Epidermal melanocyte (primary cell): ENCODE measurements around the gene KCTD21.

Experiments used
- DNase-seq: peaks from one replicate; pipeline ENCODE4 v3.0.0; 2011; ENCODE audit warnings: low spot score; ENCODE audit not compliant: insufficient read length

Gene KCTD21

DNA sequence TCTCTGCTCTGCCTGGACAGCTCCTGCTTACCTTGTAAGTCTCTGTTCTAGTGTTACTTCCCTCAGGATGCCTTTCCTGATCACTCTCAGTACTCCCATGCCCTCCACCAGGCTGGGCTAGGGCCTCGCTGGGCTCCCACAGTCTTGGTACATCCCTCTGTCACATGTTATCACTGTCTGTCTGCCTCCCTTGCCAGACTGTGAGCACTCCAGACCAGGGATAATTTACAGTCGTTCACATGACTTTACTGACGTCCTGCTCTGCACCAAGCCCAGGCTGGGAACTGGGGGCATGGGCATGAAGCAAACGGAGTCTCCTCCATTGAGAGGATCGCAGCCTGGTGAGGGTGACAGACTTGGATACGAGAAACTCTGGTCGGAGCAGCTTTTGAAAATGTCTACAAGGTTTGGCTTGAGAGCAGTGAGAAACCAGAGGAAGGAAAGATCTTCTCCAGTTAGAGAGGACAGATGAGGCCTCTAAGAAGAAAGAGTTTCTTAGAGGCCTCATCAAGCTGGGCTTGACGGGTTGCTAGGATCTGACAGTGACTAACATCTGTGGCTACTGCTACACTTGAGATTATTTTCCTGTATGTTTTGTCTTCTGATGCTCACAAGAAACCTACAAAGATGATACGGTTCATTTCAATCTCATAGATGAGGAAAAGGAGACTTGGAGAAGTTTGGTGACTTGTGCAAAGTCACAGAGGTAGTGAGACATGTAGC lies 12.8 kb upstream of the KCTD21 start:
- peak; percentile 76 for DNase-seq

DNA sequence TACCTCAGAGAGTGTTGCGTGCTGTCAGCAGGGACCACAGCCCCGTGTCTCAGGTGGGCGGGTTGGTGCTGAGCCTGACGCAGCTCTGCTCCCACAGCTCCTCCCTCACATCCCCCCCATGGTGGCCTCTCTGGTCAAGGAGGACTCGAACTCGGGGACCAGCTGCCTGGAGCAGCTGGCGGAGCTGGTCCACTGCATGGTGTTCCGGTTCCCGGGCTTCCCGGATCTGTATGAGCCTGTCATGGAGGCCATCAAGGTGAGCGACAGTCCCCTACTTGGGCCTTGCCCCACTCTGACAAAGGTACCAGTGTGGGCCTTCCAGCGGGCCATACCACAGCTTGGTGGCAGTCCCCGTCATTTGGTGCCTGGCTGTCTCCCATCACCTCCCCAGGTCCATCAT lies 12.1 kb upstream of the KCTD21 start:
- no peak for DNase-seq

DNA sequence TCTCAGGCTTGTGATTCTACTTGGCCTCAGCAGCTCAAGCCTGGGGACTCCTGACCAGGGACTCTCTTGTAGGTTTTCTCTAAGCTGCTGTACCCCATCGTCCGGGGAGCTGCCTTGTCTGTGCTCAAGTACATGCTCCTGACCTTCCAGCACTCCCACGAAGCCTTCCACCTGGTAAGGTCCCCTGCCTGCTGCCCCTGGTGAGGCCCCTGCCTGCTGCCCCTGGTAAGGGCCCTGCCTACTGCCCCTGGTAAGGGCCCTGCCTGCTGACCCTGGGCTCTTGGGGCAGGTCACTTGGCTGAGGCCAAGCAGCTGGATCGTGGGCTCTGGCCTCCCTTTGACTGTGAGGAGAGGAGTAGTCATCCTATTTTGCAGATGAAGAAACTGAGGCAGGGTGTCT lies 11.6 kb upstream of the KCTD21 start:
- DNase-seq, result no peak

DNA sequence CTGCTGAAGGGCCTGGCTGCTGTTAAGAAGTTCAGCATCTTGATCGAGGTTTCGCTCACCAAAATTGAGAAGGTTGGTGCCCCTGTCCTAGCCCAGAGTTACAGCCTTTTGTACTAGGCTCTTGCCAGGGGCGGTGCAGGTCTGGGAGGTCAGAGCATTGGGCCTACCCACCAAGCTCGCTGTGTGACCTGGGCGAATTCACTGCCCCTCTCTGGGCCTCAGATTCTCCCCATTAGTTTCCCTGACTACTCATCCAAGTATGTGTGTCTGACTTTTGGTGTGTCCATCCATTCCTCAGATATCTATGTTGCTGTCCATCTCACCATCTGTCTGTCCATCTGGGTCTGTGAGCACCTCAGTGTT lies 11.2 kb upstream of the KCTD21 start:
- no peak for DNase-seq

DNA sequence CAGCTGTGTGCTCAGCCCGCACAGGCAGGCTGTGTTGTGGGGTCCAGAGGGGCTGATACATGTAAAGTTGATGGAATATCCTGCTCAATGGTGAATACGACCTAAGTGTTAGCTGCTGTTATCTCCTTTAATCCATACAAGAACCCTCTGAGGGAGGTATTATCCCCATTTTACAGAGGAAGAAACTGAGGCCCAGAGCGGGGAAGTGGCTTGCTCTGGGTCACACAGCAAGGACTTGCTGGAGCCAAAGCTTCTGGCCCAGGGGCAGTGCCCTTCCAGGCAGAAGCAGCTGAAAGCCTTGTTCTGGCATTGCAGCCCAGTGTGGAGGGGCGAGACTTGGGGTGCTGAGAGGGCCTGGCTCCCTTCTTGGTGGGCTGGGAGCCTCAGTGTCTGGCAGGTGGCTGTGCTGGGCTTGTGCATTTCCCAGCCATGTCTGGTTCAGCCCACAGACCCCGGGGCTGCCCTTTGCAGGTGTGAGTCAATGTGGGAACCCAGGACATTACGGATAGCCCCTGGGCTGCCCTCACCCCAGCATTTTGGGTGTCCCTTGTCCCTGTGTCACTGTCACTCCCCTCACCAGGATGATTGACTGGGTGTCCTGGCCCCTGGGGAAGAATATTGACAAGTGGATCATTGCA lies 10.7 kb upstream of the KCTD21 start:
- DNase-seq, result no peak

DNA sequence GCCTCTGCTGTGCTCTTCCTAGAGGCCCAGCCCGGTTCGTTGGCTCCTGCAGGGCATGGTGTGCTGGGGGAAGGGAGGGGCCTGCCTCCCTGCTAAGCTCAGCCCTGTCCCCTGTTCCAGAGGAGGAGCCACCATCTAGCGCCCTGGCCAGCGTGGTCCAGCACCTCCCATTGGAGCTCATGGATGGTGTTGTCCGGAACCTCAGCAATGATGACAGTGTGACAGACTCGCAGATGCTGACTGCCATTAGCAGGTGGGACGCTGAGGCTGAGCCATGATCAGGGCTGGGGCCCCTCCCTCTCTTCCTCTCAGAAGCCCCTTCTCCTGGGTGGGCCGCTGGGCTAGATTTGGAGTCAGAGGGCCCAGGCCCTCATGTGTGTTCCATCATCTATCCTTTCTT lies 9.4 kb upstream of the KCTD21 start:
- DNase-seq, result no peak

DNA sequence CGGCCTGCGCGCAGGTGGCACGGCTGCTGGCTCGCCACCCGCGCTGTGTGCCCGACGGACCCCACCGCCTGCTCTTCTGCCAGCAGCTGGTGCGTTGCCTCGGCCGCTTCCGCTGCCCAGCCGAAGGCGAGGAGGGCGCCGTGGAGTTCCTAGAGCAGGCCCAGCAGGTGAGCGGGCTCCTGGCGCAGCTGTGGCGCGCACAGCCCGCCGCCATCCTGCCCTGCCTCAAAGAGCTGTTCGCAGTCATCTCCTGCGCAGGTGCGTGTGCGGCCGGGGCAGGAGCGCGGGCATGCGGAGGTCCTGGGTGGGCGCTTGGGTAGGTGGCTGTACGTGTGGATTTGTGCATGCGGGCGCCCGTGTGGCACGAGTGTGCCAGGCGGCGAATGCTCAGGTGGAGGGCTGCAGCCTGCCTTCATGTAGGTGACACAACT lies 8.2 kb upstream of the KCTD21 start:
- no peak for DNase-seq

DNA sequence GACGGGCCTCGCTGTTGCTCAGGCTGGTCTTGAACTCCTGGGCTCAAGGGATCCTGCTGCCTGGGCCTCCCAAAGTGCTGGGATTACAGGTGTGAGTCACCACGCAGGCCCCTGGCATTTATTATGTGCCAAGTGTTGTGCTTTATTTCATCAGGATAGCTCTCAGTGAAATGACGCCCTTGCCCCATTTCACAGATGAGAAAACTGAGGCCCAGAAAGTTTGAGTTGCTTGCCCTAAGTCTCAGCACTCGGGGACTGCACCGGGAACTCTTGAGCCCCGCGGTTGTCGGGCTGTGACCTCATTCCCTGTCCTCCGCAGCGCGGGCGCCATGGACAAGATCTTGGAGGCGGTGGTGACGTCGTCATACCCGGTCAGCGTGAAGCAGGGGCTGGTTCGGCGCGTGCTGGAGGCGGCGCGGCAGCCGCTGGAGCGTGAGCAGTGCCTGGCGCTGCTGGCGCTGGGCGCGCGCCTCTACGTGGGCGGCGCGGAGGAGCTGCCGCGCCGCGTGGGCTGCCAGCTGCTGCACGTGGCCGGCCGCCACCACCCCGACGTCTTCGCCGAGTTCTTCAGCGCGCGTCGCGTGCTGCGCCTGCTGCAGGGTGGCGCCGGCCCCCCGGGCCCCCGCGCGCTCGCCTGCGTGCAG lies 7.6 kb upstream of the KCTD21 start:
- no peak for DNase-seq

DNA sequence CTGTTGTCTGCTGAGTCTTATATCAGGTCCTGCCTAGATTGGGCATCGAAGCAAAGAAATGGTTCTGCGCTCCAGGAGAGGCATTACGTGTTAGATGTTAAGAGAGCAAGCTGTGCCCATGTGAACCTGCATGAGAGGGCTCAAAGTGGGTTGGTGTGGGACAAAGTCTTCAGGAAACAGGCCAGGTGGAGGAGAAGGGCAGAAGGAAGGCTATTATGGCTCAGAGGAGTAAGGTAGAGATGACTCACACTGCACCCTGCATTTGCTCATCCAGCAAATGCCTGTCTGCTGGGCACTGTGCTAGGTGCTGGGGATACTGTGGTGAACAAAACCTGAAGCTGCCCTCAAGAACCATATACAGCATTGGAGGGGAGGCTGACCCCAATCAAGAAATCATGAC lies 6.1 kb upstream of the KCTD21 start:
- no peak for DNase-seq

DNA sequence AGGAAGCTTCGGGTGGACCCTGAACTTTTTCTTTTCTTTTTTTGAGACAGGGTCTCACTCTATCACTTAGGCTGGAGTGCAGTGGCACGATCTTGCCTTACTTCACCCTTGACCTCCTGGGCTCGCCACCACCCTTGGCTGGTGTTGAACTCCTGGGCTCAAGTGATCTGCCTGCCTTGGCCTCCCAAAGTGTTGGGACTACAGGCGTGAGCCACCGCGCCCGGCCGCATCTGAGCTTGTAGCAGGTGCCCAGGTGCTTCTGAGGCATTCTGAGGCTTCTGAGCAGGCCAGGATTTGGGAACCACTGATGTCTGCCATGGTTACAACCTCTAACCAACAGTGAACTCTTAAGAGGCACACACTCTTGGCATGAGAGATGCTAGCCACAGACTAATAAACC lies 5.4 kb upstream of the KCTD21 start:
- DNase-seq, result no peak

DNA sequence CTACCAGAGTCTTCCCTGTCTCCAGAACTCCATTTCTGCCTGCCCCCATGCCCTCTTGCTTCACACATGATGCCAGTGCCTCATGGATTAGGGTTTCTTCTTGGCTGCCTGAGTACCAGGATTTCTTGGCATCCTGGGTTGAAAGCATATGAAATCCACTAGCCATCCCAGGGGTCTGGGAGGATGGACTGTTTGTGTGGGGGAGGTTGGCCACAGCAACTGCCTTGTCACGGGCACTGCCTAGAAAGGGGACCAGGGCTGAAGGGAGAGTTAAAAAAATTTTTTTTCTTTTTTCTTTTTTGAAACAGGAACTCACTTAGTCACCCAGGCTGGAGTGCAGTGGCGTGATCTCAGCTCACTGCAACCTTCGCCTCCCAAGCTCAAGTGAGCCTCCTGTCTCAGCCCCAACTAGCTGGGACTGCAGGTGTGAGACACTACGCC lies 4.5 kb upstream of the KCTD21 start:
- DNase-seq, result no peak

DNA sequence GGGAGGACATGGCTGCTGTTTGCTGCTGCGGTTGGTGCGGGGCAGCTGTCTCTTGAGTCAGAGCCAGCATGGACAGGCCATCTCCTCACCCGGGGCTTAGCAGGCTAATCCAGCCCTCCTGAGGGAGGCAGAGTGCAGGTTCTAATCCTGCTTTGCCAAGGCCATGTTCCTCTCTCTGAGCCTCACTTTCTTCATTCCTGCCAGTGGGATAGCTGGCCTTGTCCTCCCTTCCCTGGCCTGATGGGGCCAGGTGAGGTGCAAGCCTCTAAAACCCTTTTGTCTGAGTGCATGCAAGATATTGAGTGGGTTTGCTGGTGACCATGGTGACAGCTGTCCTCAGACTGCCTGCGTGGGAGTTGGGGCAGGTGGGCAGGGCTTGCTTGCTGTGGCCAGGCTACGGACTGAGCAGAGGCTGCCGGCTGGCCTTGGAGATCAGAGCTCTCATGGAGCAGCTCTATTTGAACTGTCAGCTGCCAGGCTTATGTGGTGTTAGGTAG lies 3.8 kb upstream of the KCTD21 start:
- no peak for DNase-seq

DNA sequence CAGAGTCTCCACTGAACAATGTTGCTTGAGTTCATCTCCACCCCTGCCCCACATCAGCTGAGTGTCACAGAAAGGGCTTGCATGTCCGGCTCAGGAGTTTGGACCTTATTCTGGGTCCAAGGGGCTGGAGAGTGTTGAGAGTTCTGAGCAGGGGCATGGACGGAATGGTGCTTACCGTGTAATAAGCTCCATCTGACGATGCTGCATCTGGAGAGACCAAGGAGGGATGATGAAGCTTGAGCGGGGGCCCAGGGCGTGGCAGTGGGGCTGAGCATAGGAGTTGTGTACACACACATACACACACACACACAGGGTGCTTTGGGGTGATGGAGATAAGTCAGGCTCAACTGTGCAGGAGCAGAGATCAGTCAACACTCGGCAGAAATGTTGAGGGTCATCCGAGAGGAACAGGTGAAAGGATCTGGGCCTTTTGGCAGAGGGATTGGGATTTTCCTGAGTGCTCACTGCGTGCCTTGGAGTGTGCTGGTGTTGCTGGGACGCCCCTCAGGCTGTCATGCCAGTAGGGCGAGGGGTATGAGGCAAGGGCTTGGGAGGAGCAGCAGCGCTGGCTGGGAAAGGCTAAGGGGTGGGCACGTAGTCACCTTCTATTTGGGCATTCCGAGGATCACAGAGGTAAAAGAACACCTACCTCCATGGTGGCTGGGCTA lies 2.6 kb upstream of the KCTD21 start:
- DNase-seq, result no peak

DNA sequence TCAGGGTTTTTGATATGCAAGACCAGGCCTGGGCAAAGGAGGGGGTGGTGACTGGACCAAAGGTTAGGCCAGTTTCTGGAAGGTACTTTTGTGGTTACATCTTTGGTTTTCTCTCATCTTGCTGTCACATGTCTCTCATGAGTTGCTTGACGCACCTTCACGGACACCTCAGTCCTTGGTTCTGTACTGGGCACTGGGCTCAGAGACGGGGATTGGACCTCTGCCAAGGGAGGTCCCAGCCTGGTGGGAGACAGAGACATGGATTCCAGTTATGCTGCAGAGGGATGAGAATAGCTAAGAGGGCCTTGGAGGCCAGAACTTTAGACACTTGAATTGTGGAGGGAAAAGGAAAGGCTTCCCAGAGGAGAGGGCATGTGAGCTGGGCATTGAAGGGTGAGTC lies 1.9 kb upstream of the KCTD21 start:
- DNase-seq, result no peak

DNA sequence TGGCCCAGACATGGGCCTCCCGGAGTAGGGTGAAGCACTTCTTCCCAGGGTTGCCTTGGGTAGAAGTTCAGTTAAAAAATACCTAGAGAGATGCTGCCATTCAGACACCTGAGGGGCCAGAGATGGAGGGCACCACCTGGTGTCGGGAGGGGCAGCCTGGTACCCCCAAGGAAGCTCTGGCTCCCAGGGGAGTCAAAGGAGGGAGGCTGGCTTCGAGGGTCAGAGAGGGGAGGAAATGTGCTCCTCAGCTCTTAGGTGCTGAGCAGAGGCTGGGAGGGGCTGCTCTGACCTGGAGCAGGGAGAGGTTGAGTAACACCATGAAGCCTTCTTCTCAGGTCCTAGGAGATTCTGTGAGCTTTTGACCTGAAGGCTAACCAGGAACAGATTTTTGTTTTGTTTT lies 1.4 kb upstream of the KCTD21 start:
- no peak for DNase-seq

DNA sequence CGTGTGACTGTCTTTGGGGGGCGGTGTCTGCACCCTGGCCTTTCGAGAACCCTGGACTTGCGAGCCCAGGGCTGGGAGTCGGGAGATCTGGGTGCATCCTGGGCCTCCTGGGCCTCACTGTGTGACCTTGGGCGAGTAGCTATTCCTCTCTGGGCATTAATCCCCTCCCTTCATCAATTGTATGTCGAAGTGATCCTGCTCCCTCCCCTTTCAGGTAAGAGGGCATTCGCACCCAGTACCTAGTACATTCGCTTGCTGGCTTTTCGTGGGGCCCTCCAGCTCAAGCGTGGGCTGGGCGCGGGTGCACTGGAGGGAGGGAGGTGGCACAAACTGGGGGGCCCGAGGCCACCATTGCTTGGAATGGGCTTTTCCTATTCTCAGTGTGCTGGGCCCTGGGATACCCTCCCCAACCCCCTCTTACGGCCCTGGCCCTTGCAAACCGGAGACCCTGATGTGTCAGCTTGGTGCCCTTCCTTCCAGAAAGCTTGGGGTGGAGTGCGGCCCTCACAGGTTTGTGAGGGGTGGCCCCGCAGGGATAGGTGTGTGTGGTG lies 823 bp upstream of the KCTD21 start:
- DNase-seq, result no peak

DNA sequence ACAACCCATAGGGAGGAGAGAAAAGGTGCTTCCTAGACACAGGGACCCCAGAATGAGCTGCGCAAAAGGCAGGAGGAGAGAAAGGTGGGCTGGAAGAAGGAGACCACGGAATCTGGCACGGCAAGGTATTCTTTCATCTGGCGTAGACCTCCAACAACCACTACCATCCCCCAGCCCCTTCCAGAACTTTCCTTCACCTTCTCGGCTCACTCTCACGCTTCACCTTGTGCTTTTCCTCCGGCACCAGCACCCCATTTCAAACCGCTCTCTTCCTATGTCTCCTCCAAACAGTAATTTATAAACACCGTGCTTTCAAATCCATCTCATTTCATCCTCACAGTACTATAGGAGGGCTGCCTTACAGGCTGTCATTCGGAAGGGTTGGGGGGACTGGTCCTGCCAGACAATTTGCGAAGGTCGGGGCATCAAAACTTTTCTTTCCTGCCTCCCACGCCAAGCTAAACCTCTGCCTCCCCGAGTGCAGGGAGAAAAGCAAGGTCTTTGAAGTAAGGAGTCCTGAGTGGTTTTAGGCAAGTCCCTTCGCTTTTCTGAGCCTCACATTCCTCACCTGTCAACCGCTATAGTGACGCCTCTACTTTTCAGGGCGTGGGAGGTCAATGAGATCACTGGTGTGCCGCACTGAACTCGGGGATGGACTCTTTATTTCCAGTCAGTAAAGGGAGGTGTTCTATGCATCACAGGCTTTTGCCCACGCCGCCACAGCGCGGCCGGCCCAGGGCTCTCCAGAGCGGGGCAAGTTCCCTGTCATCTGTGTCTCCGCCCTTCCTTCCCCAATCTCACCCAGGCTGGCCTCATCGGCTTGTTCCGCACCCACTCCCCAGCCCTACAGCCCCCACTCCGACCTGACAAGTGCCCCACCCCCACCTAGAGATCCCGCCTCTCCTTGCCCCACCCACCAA lies 800 bp downstream of the KCTD21 start:
- DNase-seq, result no peak

DNA sequence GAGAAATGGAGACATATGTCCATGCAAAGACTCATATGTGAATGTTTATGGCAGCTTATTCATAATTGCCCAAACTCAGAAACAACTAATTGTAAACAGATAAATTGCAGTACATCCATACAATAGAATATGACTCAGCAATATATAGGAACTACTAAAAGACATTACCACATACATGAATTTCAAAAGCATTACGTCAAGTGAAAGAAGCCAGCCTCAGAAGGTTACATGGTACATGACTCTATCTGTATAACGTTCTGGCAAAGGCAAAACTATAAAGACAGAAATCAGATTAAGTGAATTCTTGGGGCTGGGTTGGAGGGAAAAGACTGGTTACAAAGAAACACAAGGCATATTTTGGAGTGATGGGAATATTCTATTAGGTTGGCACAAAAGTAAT lies 7.2 kb downstream of the KCTD21 start:
- DNase-seq, result no peak

DNA sequence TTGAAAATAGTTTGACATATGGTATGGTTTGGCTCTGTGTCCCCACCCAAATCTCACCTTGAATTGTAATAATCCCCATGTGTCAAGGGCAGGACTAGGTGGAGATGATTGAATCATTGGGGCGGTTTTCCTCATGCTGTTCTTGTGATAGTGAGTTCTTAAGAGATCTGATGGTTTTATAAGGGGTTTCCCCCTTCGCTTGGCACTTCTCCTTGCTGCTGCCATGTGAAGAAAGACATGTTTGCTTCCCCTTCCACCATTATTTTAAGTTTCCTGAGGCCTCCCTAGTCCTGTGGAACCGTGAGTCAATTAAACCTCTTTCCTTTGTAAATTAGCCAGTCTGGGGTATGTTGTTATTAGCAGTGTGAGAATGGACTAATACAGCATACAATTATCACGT lies 7.7 kb downstream of the KCTD21 start:
- DNase-seq, result no peak

DNA sequence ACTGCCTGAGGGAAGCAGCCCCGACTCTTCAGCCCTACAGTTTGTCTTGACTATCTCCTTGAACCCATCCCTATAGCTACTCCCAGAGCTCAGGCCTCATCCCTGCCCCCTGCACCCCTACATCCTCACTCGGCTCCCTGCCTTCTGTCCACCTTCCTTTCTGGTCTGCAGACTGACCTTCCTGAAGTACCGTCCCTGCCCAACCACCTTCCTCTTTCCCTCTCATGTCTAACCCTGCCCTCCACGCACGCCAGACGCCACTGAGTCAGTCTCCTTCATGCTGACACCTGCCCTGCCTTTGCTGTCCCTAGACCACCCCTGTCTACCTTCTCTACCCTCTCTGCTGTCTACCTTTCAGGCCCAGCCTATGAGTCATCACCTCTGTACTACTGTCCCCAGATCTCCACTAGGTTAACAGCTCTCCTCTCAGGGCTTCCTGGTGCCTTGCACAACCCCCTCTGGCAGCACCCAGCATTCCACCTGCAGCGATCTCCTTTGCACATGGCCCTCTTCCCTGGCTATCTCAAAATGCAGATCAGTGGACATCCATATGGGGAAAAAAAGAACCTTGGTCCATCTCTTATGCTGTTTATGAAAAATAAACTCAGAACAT lies 8.9 kb downstream of the KCTD21 start:
- no peak for DNase-seq
